ENCODE results near the gene SUSD4.
A peak's percentile ranks its signal among the peaks of the same experiment; 100 is the strongest.

SUSD4 gene

DNA sequence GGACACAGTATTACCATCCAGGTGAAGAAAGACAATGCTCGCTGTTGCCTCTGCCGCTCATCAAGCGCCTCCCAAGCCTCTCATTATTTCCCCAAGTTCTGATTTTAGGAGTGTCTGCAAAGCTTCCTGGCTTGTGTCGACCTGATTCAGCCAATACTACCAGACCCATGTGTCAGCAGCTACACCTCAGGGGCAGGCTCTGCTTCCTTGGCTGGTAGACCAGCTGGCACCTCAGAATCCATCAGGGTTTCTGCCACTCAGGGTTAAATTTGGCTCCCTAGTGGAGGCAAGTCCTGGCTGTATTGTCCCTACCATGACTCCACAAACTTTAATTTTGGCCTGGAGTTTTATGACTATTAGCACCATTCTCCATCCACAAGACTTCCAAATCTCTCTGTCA is 35.4 kb downstream of the SUSD4 start:
- DNase-seq (ENCODE audit: low spot score) = peak; percentile 12

DNA sequence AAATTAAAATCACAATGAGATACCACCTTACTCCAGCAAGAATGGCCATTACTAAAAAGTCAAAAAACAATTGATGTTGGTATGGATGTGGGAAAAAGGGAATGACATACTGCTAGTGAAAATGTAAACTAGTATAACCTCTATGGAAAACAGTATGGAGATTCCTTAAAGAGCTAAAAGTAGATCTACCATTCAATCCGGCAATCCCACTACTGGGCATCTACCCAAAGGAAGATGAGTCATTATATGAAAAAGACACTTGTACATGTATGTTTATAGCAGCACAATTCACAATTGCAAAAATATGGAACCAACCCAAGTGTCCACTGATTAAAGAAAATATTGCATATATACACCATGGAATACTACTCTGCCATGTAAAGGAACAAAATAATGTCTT is 37.2 kb downstream of the SUSD4 start:
- DNase-seq (ENCODE audit: low spot score) = no peak

DNA sequence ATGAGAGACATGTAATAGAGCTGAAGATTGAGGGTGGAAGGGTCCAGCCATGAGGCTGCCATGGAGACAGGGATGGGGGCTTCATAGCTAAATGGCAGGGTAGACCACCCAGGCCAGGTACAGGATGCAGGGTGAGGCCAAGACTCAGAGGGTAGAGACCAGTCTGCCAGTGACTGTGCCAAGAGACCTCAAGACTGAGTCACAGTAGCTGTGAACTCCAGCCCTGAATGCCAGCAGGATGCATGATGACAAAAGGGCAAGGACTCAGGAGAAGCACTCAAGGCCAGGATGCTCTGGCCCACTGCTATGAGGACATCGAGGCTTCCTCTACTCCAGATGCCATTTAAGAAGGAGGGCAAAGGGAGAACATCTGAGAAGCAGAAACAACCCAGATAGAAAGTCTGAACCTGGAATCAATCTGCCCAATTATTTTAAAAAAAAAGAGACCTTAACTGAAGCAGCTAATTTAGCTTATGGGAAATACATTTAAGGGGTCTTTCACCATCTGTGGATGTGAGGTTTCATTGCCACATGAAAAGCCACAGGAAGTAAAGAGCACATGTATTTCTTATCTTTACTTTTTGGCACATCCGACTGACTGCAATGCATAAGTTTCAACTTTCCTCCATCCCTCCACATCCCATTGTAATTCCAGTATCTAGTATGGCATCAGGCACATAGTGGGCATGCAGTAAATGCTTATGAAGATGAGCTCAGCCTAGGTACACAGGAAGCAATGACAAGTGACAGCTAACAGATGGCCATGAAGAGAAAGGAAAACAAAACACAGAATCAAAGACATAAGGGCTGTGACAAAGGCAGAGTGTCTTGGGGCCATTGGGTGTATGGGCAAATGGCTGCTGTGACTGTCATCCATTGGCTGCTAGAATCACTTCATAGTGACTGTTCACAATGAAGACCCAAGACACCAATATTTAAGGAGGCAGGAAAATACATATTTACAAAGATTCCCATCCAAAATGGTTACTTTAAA is 40.2 kb downstream of the SUSD4 start:
- no peak for DNase-seq (ENCODE audit: low spot score)

DNA sequence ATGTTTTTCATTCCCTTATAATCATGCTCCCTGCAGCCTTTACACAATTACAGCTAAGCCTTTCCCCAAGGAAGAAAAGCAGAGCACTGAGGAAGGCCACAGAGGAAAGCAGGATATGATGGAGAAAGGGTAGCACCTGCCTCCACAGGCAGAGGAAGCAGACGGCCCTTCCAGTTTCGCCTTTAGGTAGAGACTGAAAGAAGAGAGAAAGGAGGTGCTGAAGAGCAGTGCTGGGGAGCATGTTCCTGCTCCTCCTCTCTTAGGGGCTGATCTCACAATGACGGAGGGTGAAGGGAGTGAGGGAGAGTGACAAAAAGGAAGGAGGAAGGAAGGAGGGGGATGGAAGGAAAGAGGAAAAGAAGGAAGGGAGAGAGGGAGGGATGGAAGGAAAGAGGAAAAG is 41.1 kb downstream of the SUSD4 start:
- no peak for DNase-seq (ENCODE audit: low spot score)

DNA sequence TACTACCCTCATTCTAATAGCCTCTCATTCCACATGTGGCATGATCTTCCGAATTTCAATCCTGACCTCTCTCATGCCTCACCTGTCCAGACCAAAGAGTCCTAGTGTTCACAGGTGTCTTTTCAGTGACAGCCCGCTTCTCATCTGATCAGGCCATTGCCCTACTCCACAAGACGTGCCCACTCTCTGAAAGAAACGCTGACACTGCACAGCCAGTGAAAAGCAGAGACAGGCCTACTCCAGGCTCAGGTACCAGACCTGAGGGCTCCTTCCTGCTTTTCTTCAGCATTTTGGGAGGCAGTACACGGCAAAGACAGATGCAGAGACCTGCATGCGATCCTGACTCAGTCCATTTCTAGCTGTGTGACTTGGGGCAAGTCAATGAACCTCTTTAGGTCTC is 43.0 kb downstream of the SUSD4 start:
- DNase-seq (ENCODE audit: low spot score) = no peak

DNA sequence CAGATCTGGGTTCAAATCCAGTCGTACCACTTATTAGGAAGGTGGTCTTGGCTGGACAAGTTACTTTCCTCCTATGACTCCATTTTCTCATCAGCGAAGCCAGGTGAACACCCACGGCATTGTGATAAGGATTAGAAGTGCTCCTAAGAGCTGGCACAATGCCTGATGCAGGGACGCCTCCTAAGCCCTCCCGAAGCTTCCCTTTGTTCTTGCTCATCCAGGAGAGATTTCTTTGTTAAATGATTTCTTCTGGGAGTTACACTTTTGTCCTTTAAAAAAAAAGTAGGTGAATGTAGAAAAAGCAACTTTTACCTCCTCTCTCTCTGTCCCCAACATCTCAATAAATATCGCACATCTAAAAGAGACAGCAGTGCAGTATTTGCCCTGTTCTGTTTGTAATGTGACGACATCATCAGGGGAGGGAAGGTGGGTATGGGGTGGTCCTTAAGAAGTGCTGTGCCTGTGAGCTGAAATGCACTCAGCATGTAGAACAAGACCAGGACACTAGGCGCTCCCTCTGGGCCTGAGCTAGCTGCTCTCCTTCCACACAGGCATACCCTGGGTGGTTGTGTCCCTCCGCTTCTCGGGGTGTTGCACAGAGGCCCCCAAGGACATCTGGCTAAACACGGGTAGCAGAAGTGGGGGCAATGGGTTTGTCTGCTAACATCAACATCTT is 43.9 kb downstream of the SUSD4 start:
- no peak for DNase-seq (ENCODE audit: low spot score)

DNA sequence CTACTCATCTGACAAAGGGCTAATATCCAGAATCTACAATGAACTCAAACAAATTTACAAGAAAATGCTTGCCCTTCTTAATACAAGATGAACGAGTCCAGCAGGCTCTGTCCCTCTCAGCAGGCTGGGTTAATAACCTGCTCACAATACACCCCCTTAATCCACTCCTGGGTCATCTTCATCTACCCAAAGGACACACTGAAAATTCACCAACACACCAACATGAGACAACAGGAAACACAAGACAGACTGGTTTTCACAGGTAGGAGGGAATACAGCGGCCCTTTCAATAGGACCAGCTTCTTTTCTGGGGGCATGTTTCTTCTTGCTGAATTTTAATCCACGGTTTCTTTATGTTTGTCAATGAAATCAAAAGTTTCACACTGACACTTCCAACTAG is 44.6 kb downstream of the SUSD4 start:
- no peak for DNase-seq (ENCODE audit: low spot score)

DNA sequence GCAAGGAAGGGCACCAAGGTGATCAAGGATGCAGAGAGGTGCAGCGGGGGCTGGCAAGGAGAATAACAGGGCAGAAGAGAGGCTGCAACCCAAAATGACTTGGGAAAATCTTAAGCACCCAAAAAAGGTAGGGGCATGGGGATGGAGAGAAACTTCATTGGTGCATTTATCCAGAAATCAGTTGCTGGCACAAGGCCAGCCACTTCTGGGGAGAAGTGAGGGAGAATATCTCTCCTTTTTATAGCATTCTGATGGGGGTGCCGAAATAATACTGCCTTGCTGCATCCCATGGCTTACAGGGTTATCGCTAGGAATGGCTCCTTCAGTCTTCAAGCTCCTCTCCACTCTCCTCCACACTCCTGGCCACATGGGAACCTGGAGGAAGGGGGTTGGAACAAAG is 47.9 kb downstream of the SUSD4 start:
- DNase-seq (ENCODE audit: low spot score) = no peak

DNA sequence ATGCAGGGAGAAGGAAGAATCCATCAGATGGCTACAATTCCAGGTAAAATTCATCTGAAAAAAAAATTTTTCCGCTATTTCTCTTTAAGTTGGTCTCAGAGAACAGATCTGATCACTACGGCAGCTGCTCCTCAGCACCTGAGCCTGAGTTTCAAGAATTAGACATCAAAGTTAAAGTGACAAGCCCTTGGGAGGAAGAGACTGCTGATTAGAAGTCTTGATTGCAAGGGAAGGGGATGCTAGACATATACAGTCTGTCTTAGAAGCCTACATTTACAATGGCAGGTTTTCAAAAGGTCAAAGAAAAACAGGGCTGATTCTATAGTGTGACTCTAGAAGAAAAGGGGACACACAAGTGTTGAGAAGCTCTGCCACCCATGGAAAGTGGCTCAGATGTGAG is 48.3 kb downstream of the SUSD4 start:
- no peak for DNase-seq (ENCODE audit: low spot score)

DNA sequence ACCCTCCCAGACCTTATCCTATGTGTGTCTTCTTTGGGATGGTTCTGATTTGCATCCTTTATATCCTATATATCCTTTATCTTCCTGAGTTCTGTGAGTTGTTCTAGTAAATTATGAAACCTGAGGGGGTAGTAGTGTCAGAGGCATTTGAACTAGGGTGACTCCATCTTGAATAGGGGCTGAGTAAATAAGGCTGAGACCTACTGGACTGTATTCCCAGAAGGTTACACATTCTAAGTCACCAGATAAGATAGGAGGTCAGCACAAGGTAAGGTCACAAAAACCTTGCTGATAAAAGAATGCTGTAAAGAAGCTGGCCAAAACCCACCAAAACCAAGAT is 50.6 kb downstream of the SUSD4 start:
- DNase-seq (ENCODE audit: low spot score) = no peak

DNA sequence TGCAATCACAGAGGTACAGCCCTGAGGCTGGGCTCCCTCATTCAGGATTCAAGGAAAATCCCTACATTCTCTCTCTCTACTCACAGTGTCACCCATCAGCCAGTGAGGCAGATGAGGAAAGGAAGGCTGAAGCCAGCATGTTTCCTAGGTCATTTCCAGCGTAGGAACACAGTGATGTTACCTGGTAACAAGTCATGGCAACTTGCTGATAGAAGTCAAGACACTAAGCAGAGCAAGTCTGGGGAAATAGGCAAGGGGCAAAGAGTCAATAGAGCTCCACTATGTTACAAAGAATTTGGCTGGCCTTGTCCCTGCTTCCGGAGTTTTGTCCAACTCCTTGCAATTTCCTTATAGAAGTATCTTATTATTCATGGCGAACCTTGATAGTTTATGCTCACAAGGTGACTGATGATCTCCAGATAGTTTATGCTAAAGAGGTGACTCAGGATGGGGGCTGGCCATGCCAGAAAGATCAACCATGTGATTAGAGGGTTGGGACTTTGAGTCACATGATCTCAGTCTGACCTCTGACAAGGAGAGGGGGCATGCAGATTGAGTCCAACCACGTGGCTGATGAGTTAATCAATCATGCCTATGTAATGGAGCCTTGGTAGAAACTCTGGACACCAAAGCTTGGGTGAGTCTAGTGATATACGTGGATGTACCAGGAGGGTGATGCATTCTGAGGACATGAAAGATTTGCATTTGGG is 51.1 kb downstream of the SUSD4 start:
- DNase-seq (ENCODE audit: low spot score) = peak; percentile 67

DNA sequence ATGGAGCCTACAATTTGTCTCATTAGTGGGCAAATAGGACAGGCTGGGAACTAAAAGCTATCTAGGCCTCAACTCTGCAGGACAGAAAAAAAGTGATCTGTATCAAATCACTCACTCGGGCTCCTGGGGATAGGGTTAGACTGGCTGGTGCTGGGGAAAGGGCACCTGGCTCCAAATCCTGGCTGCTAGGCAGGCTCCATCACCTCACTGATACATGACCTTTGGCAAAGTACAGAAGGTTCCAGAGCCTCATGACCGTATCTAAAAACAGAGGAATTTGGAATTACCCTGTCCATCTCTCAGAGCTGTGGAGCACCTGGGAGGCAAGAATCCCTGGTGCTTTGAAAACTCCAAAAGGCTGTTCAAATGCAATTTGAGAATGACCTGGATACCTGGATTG is 51.7 kb downstream of the SUSD4 start:
- DNase-seq (ENCODE audit: low spot score) = no peak

DNA sequence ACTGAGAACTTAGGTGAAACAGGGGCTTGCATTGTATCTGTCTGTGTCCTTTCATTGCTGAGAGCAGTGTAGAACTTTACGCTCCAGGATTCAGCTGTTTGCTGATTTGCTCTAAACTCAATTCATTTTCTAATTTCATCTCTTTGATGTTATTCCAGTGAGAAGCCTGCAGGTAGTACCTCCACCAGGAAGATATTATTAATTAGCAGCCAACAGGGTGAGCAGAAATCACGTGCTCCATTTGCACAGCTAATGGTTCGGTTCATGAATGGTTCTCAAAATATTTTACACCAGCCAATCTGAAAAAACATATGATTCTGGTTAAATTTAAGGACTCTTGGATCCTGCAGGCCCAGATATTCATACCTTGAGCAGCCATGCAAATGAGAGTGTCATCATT is 52.1 kb downstream of the SUSD4 start:
- no peak for DNase-seq (ENCODE audit: low spot score)

DNA sequence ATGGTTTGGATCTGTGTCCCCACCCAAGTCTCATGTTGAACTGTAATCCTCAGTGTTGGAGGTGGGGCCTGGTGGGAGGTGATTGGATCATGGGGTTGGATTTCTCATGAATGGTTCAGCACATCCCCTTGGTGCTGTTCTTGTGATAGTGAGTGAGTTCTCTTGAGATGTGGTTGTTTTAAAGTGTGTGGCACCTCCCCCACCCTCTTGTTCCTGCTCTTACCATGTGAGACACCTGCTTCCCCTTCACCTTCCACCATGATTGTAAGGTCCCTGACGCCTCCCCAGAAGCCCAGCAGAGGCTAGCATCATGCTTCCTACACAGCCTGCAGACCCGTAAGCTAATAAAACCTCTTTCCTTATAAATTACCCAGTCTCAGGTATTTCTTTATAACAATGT is 55.8 kb downstream of the SUSD4 start:
- no peak for DNase-seq (ENCODE audit: low spot score)

DNA sequence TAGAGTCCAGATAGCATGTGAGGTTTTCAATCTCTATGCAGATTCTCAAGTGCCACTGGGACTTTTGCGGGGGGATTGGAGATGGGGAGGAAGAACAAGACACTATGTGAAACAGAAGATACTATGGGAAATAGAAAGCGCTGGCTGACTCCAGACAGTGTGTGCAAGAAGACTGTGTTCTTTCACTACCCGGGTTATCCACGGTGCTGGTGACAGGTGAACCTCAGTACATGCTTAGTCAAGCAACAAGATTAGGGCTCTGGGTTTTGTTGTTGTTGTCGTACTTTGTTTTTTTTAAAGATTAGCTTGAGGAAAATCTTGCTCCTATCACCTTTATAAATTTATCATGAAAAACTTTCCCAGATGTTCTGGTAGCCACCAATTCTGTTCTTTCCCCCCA is 56.4 kb downstream of the SUSD4 start:
- no peak for DNase-seq (ENCODE audit: low spot score)

DNA sequence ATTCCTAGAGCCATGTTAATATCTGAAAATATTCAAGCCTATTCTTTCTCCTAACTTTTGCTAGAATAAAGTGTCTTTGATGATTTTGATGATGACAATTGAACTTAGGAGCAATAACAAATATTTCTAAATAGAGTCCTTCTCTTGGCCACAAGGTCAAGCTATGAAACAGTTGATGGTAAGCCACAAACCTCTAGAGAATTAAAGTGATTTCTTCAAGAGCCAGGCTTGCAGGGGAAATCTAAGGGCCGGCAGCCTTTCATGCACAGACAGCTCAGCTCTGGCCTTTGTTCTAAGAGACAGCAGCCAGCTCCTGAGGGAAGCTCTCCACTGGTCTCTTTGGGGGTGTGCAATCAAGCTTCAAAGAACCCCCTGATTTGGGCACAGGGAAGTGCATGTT is 59.0 kb downstream of the SUSD4 start:
- no peak for DNase-seq (ENCODE audit: low spot score)

DNA sequence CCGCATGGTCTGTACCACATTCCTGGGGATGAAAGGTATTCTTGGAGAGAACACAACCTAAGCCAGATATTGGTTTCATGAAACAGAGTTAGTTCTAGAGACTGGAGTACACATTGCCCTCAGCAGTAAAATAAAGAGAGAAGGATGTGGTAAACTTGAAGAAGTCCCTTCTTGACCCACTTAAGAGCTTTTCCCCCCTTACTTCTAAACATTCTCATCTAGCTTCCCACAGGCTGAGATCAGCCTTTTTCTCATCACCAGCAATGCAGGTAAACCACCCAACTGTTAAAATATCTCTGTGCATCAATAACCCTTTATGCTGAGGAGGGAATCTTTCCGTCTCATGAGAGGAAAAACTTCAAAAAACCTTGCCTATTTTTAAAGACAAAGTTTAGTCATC is 62.6 kb downstream of the SUSD4 start:
- DNase-seq (ENCODE audit: low spot score) = no peak

DNA sequence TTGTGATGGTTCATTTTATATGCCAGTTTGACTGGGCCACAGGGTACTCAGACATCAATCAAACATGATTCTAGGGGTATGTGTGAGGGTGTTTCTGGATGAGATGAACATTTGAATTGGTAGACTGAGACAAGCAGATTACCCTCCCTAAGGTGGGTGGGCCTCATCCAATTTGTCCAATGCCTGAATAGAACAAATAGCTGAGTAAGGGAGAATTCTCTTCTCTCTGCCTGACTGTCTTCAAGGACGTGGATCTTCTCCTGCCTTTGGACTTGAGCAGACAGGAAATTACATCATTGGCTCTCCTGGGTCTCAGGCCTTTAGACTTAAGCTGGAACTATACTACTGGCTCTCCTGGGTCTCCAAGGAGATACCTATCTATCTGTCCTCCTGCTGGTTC is 64.4 kb downstream of the SUSD4 start:
- peak; percentile 4 for DNase-seq (ENCODE audit: low spot score)

DNA sequence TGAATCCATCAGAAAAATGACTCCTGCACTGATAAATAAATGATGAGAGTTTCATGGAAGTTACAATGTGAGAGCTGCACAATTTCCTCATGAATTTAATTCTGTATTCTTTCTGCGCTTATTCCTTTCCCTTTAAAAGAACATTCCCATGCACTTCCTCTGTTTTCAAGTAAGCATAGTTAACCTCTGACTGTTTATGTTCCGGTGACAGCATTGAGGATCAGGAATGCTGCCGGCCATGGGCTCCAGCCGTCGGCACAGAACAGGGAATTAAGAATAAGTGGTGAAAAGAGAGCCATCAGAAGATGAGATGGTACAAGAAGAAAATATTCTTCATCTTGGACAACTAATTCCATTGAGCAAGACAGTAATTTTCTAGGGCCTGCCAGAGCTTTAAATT is 65.3 kb downstream of the SUSD4 start:
- peak; percentile 49 for DNase-seq (ENCODE audit: low spot score)

DNA sequence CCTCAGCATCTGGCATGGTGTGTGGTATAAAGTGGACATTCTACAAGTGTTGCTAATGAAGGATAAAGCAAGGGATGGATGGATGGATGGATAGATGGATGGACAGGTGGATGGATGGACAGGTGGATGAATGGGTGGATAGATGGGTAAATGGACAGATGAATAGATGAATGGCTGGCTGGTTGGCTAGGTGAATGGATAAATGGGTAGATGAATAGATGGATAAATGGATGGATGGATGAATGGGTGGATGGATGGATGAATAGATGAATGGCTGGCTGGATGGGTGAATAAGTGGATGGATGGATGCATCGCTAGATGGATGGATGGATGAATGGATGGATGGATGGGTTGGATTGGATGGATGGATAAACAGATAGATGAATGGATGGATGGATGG is 66.2 kb downstream of the SUSD4 start:
- no peak for DNase-seq (ENCODE audit: low spot score)

DNA sequence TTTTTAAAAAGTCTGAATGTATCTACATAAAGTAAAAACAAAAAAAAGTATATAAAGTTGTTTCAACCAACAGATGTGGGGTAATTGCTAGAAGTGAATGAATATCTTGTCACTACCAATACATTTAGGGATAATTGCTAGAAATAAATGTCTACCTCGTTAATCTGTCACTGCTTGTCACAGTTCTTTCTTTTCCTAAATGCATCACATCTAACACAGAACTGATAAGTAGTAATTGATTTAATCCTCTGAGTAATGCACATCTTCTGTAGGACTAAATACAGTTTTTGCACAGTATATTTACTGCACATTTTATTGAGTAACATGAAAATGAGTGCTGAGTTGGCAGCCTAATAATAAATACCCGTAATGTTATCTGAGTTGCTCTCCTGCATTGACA is 72.2 kb downstream of the SUSD4 start:
- DNase-seq (ENCODE audit: low spot score) = no peak

DNA sequence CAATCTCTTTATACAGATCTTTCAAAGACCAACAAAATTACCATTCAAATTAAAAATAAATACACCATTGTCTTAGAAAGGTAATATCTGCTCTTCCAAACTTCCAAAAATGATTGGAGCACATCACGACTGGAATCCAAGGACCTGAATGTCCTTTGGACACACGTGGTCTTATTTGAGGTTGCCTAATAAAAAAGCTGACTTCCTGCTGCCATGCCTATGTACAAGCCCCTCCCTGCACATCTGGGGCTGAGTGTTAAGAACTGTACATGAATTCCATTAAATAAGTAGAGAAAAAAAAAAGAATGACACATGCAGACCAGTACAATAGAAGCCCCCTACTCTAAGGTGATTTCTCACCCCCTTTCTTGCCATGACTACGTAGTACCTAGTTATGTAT is 73.6 kb downstream of the SUSD4 start:
- no peak for DNase-seq (ENCODE audit: low spot score)

DNA sequence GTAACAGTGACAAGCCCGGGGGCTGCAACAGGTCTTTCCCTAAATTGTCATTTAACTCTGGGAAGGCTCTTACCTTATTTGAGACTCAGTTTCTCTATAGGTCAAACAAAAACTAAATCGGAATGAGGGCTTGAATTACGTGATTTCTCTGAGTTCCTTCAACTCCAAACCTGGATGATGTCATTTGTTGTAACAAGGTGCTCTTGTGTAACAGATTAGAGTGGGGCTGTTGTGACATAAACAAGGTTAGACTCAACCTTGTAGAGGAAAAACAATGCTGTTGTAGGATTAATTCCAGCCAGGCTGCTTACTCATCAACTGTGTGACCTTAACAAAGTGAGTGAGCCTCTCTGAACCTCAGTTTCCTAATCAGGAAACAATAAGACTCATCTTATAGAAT is 74.4 kb downstream of the SUSD4 start:
- no peak for DNase-seq (ENCODE audit: low spot score)
